GM12878 (cell line): Measurements from ENCODE around the gene BEST1. TPM values are rescaled to one million over a fixed set of nuclear protein-coding genes. Genes with fewer than 3 reads are reported as not detected.

Experiments used
- ATAC-seq: fragments of 200-7000 bp; cut with Tn5 transposase; 3 replicates; pipeline ENCODE4 v1.9.1; 2020; ENCODE audit warnings: mild to moderate bottlenecking, moderate library complexity
- BruUV-seq: library from RNA; stranded (reverse); fragments of 400-500 nt; replicated peaks from 2 replicates; lab custom pipeline; 2021; lab: Mats Ljungman, UMichigan
- CTCF ChIA-PET: fragments of 300-600 bp; sonication (Branson Sonifier 250); formaldehyde crosslinking; extraction: SDS; loops from one replicate; lab custom pipeline; 2021; ENCODE audit warnings: inconsistent platforms; lab: Yijun Ruan, JAX
- POLR2A ChIA-PET: fragments of 350-600 bp; formaldehyde crosslinking; extraction: SDS; loops from one replicate; lab custom pipeline; 2021; ENCODE audit warnings: inconsistent platforms; lab: Charles Lee
- RAD21 ChIA-PET: fragments of 300-600 bp; sonication (Branson Sonifier 250); formaldehyde crosslinking; loops from one replicate; lab custom pipeline; 2023; ENCODE audit warnings: antibody characterized with exemption; ENCODE audit not compliant: unreplicated experiment; lab: Charles Lee
- SMC1A ChIA-PET: fragments of 300-600 bp; sonication (Branson Sonifier 250); formaldehyde crosslinking; loops from one replicate; lab custom pipeline; 2023; ENCODE audit not compliant: unreplicated experiment, uncharacterized antibody; lab: Charles Lee
- DNase-seq: peaks from one replicate; pipeline ENCODE4 v3.0.0-alpha.2; 2011; ENCODE audit warnings: low read depth, low spot score
- FAIRE-seq: peaks from 3 replicates; lab custom pipeline; 2011; peaks lifted over from hg19 to GRCh38; lab: Jason Lieb, UNC
- H2AFZ ChIP-seq: 2 replicates; pipeline ENCODE4 v1.6.0; 2011; ENCODE audit warnings: low read depth, low read length, control low read depth; ENCODE audit not compliant: control insufficient read depth
- H3K27ac ChIP-seq: 2 replicates; pipeline ENCODE4 v1.5.1; 2011; ENCODE audit warnings: control low read depth; ENCODE audit not compliant: control insufficient read depth, insufficient read depth
- H3K27me3 ChIP-seq, 2 experiments: replicated peaks in 1 of 2; 2 replicates each; pipeline versions ENCODE4 v1.6.0 to v1.6.1; 2011; ENCODE audit warnings: low read length in 1 of 2; ENCODE audit not compliant: control insufficient read depth in 2 of 2, insufficient read depth in 2 of 2
- H3K36me3 ChIP-seq, 2 experiments: 2 replicates each; pipeline ENCODE4 v1.5.1; 2011; ENCODE audit warnings: low read length in 1 of 2; ENCODE audit not compliant: control insufficient read depth in 2 of 2, insufficient read depth in 2 of 2
- H3K4me1 ChIP-seq: 2 replicates; pipeline ENCODE4 v1.6.1; 2011; ENCODE audit warnings: mild to moderate bottlenecking, low read length, moderate library complexity, mixed read lengths; ENCODE audit not compliant: control insufficient read depth, insufficient read depth
- H3K4me2 ChIP-seq: 2 replicates; pipeline ENCODE4 v1.6.0; 2011; ENCODE audit warnings: control low read depth; ENCODE audit not compliant: control insufficient read depth, insufficient read depth
- H3K4me3 ChIP-seq: fragments of 200-600 bp; sonication (generic); 2 replicates; pipeline ENCODE4 v1.5.1; 2016
- H3K79me2 ChIP-seq: 2 replicates; pipeline ENCODE4 v1.6.0; 2011; ENCODE audit warnings: low read length; ENCODE audit not compliant: control insufficient read depth, insufficient read depth
- H3K9ac ChIP-seq: 2 replicates; pipeline ENCODE4 v1.8.0; 2011; ENCODE audit warnings: low read length, control low read depth, mixed read lengths; ENCODE audit not compliant: control insufficient read depth, insufficient read depth
- H3K9me3 ChIP-seq: replicated peaks from 3 replicates; pipeline ENCODE4 v1.5.1; 2011; ENCODE audit warnings: mild to moderate bottlenecking, low read length; ENCODE audit not compliant: control insufficient read depth, insufficient read depth
- H4K20me1 ChIP-seq: 2 replicates; pipeline ENCODE4 v1.6.0; 2011; ENCODE audit not compliant: control insufficient read depth, insufficient read depth
- BMI1 ChIP-seq: fragments of 450-650 bp; IDR thresholded peaks from 2 replicates; pipeline ENCODE4 v1.6.1; 2016; ENCODE audit warnings: mild to moderate bottlenecking, moderate library complexity, borderline replicate concordance
- BRCA1 ChIP-seq: IDR thresholded peaks from 2 replicates; pipeline ENCODE4 v1.6.1; 2011; ENCODE audit warnings: low read depth, low read length, improper control_type of control experiment
- CBFB ChIP-seq: IDR thresholded peaks from 2 replicates; pipeline ENCODE4 v1.6.1; 2016; ENCODE audit warnings: antibody characterized with exemption, low read depth
- ETV6 ChIP-seq, 2 experiments: fragments of 450-650 bp in 1 of 2; IDR thresholded peaks in 1 of 2; conservative IDR thresholded peaks in 1 of 2; 2 replicates each; pipeline ENCODE4 v1.6.1; 2014; ENCODE audit warnings: antibody characterized with exemption in 1 of 2, borderline replicate concordance in 1 of 2, low read depth in 1 of 2, mild to moderate bottlenecking in 1 of 2, moderate library complexity in 1 of 2
- FOS ChIP-seq: IDR thresholded peaks from 3 replicates; pipeline ENCODE4 v1.6.1; 2011; ENCODE audit warnings: borderline replicate concordance; ENCODE audit not compliant: insufficient read length; ENCODE audit errors: extremely low read depth
- IRF4 ChIP-seq: IDR thresholded peaks from 2 replicates; pipeline ENCODE4 v1.6.1; 2011; ENCODE audit warnings: low read depth, low read length
- MEF2B ChIP-seq: fragments of 450-650 bp; IDR thresholded peaks from 2 replicates; pipeline ENCODE4 v1.6.1; 2018; ENCODE audit warnings: mild to moderate bottlenecking, moderate library complexity; ENCODE audit not compliant: partially characterized antibody, poor library complexity, severe bottlenecking
- NR2F1 ChIP-seq: fragments of 450-650 bp; conservative IDR thresholded peaks from 2 replicates; pipeline ENCODE4 v1.6.1; 2017; ENCODE audit warnings: mild to moderate bottlenecking
- RB1 ChIP-seq: fragments of 450-650 bp; formaldehyde crosslinking; IDR thresholded peaks from 2 replicates; pipeline ENCODE4 v1.6.1; 2017; ENCODE audit warnings: mild to moderate bottlenecking, borderline replicate concordance
- RBBP5 ChIP-seq: fragments of 200-600 bp; sonication (generic); conservative IDR thresholded peaks from 2 replicates; pipeline ENCODE4 v1.6.1; 2016
- REST ChIP-seq: IDR thresholded peaks from 2 replicates; pipeline ENCODE4 v1.6.1; 2012; ENCODE audit warnings: mild to moderate bottlenecking, low read depth, low read length
- SKIL ChIP-seq: fragments of 450-650 bp; IDR thresholded peaks from 2 replicates; pipeline ENCODE4 v1.6.1; 2017; ENCODE audit warnings: mild to moderate bottlenecking, low read depth, inconsistent platforms; ENCODE audit not compliant: poor library complexity, severe bottlenecking
- TCF3 ChIP-seq: IDR thresholded peaks from 2 replicates; pipeline ENCODE4 v1.6.1; 2012; ENCODE audit warnings: low read depth, mild to moderate bottlenecking, low read length, borderline replicate concordance; ENCODE audit not compliant: insufficient read depth
- USF1 ChIP-seq: IDR thresholded peaks from 2 replicates; pipeline ENCODE4 v1.6.1; 2011; ENCODE audit warnings: borderline replicate concordance, low read depth, mild to moderate bottlenecking, moderate library complexity, mixed read lengths, low read length; ENCODE audit not compliant: insufficient read depth; ENCODE audit errors: extremely low read length
- WGBS: methylation state at CpG from one replicate; pipeline ENCODE4 v1.1.6; 2016; ENCODE audit warnings: low lambda C conversion rate; ENCODE audit not compliant: insufficient replicate concordance, insufficient coverage; ENCODE audit errors: missing lambda C conversion rate; 5-methylcytosine and 5-hydroxymethylcytosine counted together
- in situ Hi-C: fragments of 300-500 bp; cut with MboI; formaldehyde crosslinking; loops from 9 replicates; pipeline ENCODE4 v1.14.3; 2018; ENCODE audit warnings: mixed read lengths
- intact Hi-C: fragments of 100-400 bp; cut with micrococcal nuclease; formaldehyde crosslinking; loops from one replicate; pipeline ENCODE4 v1.14.2; 2022; ENCODE audit not compliant: unreplicated experiment
- polyA plus RNA-seq, 11 experiments: library from polyadenylated mRNA; depleted of rRNA in 4 of 11; unstranded in 6 of 11; stranded (reverse) in 5 of 11; fragments of >200 nt; fragmentation: Nextera tagmentation in 4 of 11; fragmentation: Illumina TruSeq in 1 of 11; extraction: Ambion mirVana in 4 of 11; extraction: Trizol in 1 of 11; gene quantifications; 1 replicate in 1 of 11; 2 replicates in 10 of 11; pipeline versions ENCODE4 v1.2.1 to v1.2.3, GENCODE V29; 2011 to 2016; ENCODE audit warnings: inconsistent platforms in 2 of 11, missing spikeins in 2 of 11, low read depth in 1 of 11
- total RNA-seq, 4 experiments: library from RNA; depleted of rRNA in 3 of 4; stranded (reverse); fragments of >200 nt in 3 of 4; fragmentation: Illumina TruSeq in 1 of 4; extraction: Trizol in 1 of 4; gene quantifications; 2 replicates each; pipeline versions ENCODE4 v1.2.1 to v1.2.3, GENCODE V29; 2013 to 2021

Gene BEST1
- total and polyA plus RNA-seq, 10 of the 15 experiments (the other 5 are each of a cell fraction or from before 2014, with no cell fraction given), result 0.03 to 3.4 (median 0.15) TPM; not detected in 1

GRCh38 chr11:61905067-61905696, 45.0 kb upstream of the BEST1 start:
- Histone ChIP-seq H2AFZ (no peak overlapping the region), H4K20me1 (no peaks in the 10 kb centered on the region), H3K4me2 (no peak overlapping the region), H3K36me3 (no peaks in the 10 kb centered on the region), H3K4me3 (no peak overlapping the region), H3K9me3 (no peaks in the 10 kb centered on the region), H3K27me3 (peaks cover 0 to 1% of the 10 kb centered on the region in 2 experiments; a peak in 1 of 4 replicates), H3K9ac (no peak overlapping the region), H3K27ac (no peak overlapping the region), H3K79me2 (no peaks in the 10 kb centered on the region), H3K4me1 (no peaks in the 10 kb centered on the region)
- POLR2A ChIA-PET, result no interaction called here
- DNase-seq, result no peak
- SMC1A ChIA-PET, result interaction anchor here (11.0 kb wide), 1 partner anchor 179 kb away, joined by 168 read pairs; no protein-coding TSS in a partner anchor
- no peak for ATAC-seq
- CTCF ChIA-PET, result interaction anchor here (1.1 to 11.4 kb wide), 2 partner anchors 174 to 203 kb away, joined by 4 to 321 read pairs; no protein-coding TSS in a partner anchor
- WGBS, result 51% methylated on average over 13 of the region's 13 CpGs
- RAD21 ChIA-PET, result interaction anchor here (1.3 kb wide), 2 partner anchors 177 to 203 kb away, joined by 4 read pairs; no protein-coding TSS in a partner anchor
- intact Hi-C loops (no loop called here), in situ Hi-C loops (no loop called here)
- FAIRE-seq, result no peak
- BruUV-seq, result no TSS peak
- TF ChIP-seq RB1 (no peak), USF1 (no peak), MEF2B (no peak), BRCA1 (no peak), RBBP5 (no peak), CBFB (no peak), NR2F1 (no peak), SKIL (no peak), ETV6 (conservative IDR thresholded peaks at IDR 0.05 in 1 of 2, IDR thresholded peaks at IDR 0.05 in 1 of 2; ENCODE audit: borderline replicate concordance in 1 of 2, low read depth in 1 of 2) (no peak), FOS (no peak), REST (no peak), TCF3 (no peak), IRF4 (no peak), BMI1 (no peak)
